Left ventricle myocardium inferior (tissue), 1 donor: Measurements from ENCODE around the gene DLX6. TPM values are rescaled to one million over a fixed set of nuclear protein-coding genes. Genes with fewer than 3 reads are reported as not detected.

Experiments used
- DNase-seq: peaks from one replicate; pipeline ENCODE4 v3.0.0-alpha.2; 2020
- H3K27ac ChIP-seq: fragments of 200-600 bp; replicated peaks from 2 replicates; pipeline ENCODE4 v1.8.0; 2021
- H3K27me3 ChIP-seq: fragments of 200-600 bp; 2 replicates; pipeline ENCODE4 v1.8.0; 2021; ENCODE audit warnings: low read depth
- H3K36me3 ChIP-seq: fragments of 200-600 bp; 2 replicates; pipeline ENCODE4 v1.8.0; 2021
- H3K4me1 ChIP-seq: fragments of 200-600 bp; 2 replicates; pipeline ENCODE4 v1.8.0; 2021
- H3K4me3 ChIP-seq: fragments of 200-600 bp; 2 replicates; pipeline ENCODE4 v1.8.0; 2021; ENCODE audit warnings: mild to moderate bottlenecking, moderate library complexity
- H3K9me3 ChIP-seq: fragments of 200-600 bp; replicated peaks from 2 replicates; pipeline ENCODE4 v1.8.0; 2021
- CTCF ChIP-seq: fragments of 200-600 bp; IDR thresholded peaks from 2 replicates; pipeline ENCODE4 v1.8.0; 2021; ENCODE audit warnings: antibody characterized with exemption, mild to moderate bottlenecking, borderline replicate concordance
- intact Hi-C: fragments of 100-400 bp; cut with micrococcal nuclease; formaldehyde crosslinking; loops from one replicate; pipeline ENCODE4 v1.11.0; 2022
- total RNA-seq: library from RNA; stranded (reverse); fragmentation: NEBNext Ultra II Directional; extraction: Animal tissue kit (Norgen Biotek cat#: 25700); gene quantifications from one replicate; pipeline ENCODE4 v1.2.1, GENCODE V29; 2021
- donor health status: DM: no; HTN: yes; CAD: no; lungs with severe emphysema.

DLX6 gene
- total RNA-seq, 1 donor from 2014 or later, result not detected

- Histone ChIP-seq H3K4me3 (no peak overlapping the region), H3K9me3 (no peaks in the 10 kb centered on the region), H3K27ac (no peak overlapping the region), H3K4me1 (peaks cover 14% of the 10 kb centered on the region), H3K27me3 (peaks cover 100% of the 10 kb centered on the region), H3K36me3 (no peaks in the 10 kb centered on the region)
- intact Hi-C loops, result no loop called here
- no peak for DNase-seq
- no peak for TF ChIP-seq CTCF
Measured at GRCh38 chr7:96991546-96992191, 13.7 kb upstream of the DLX6 start.

GRCh38 chr7:96992192-96993005 lies 13.0 kb upstream of the DLX6 start:
- Histone ChIP-seq H3K36me3 (no peaks in the 10 kb centered on the region), H3K4me1 (peaks cover 19% of the 10 kb centered on the region), H3K4me3 (no peak overlapping the region), H3K9me3 (no peaks in the 10 kb centered on the region), H3K27me3 (peaks cover 100% of the 10 kb centered on the region), H3K27ac (no peak overlapping the region)
- no peak for DNase-seq
- TF ChIP-seq CTCF, result no peak
- intact Hi-C loops, result no loop called here

- H3K27ac ChIP-seq, result no peak overlapping the region
- no peaks in the 10 kb centered on the region for H3K36me3 ChIP-seq
- peaks cover 23% of the 10 kb centered on the region for H3K4me1 ChIP-seq
- no peak for DNase-seq
- H3K4me3 ChIP-seq, result no peak overlapping the region
- no peak for TF ChIP-seq CTCF
- no peaks in the 10 kb centered on the region for H3K9me3 ChIP-seq
- H3K27me3 ChIP-seq, result peaks cover 100% of the 10 kb centered on the region
- intact Hi-C loops, result no loop called here
Measured at GRCh38 chr7:96993094-96993865, 12.1 kb upstream of the DLX6 start.

GRCh38 chr7:96993980-96994379 lies 11.4 kb upstream of the DLX6 start:
- Histone ChIP-seq H3K9me3 (no peaks in the 10 kb centered on the region), H3K4me3 (no peak overlapping the region), H3K36me3 (no peaks in the 10 kb centered on the region), H3K4me1 (peaks cover 23% of the 10 kb centered on the region), H3K27me3 (peaks cover 100% of the 10 kb centered on the region), H3K27ac (no peak overlapping the region)
- TF ChIP-seq CTCF, result no peak
- DNase-seq, result no peak
- intact Hi-C loops, result no loop called here

- Histone ChIP-seq H3K36me3 (no peaks in the 10 kb centered on the region), H3K27me3 (peaks cover 100% of the 10 kb centered on the region), H3K4me3 (no peak overlapping the region), H3K4me1 (peaks cover 23% of the 10 kb centered on the region), H3K9me3 (no peaks in the 10 kb centered on the region), H3K27ac (no peak overlapping the region)
- intact Hi-C loops, result no loop called here
- TF ChIP-seq CTCF, result no peak
- no peak for DNase-seq
Measured at GRCh38 chr7:96995406-96996110, 9.8 kb upstream of the DLX6 start.
